ENCODE results near the gene ADARB1.

- TF ChIP-seq ZNF384 (IDR thresholded peaks at IDR 0.05): no peak
- TF ChIP-seq, protein P1, sequence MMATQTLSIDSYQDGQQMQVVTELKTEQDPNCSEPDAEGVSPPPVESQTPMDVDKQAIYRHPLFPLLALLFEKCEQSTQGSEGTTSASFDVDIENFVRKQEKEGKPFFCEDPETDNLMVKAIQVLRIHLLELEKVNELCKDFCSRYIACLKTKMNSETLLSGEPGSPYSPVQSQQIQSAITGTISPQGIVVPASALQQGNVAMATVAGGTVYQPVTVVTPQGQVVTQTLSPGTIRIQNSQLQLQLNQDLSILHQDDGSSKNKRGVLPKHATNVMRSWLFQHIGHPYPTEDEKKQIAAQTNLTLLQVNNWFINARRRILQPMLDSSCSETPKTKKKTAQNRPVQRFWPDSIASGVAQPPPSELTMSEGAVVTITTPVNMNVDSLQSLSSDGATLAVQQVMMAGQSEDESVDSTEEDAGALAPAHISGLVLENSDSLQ (IDR thresholded peaks at IDR 0.05): no peak
- TF ChIP-seq SP1 (IDR thresholded peaks at IDR 0.05): no peak
- no peak for TF ChIP-seq SUZ12 (IDR thresholded peaks at IDR 0.05)
- no peak for TF ChIP-seq FOXM1 (IDR thresholded peaks at IDR 0.05; ENCODE audit: borderline replicate concordance)
- no peak for TF ChIP-seq HDGF (IDR thresholded peaks at IDR 0.05; ENCODE audit: borderline replicate concordance)
- TF ChIP-seq BHLHE40 (IDR thresholded peaks at IDR 0.05; ENCODE audit: borderline replicate concordance): no peak
- no peak for TF ChIP-seq FOXA1 (IDR thresholded peaks at IDR 0.05)
- TF ChIP-seq CTBP1 (IDR thresholded peaks at IDR 0.05; ENCODE audit: borderline replicate concordance): no peak
- no peak for TF ChIP-seq TARDBP (IDR thresholded peaks at IDR 0.05)
- TF ChIP-seq FOXK2 (IDR thresholded peaks at IDR 0.05): no peak
- TF ChIP-seq L3MBTL2 (conservative IDR thresholded peaks at IDR 0.05): no peak
- TF ChIP-seq NFRKB (IDR thresholded peaks at IDR 0.05): no peak
Observed at GRCh38 chr21:45270306-45270821, 196.0 kb downstream of the ADARB1 start.

Measured in HEK293T (cell line).